ENCODE data around the gene OR10H2.
"Not testable (repeated sequence)": the region's sequence is repeated elsewhere in the genome, so short reads cannot be mapped to it uniquely, and the experiment has no call there.

Gene OR10H2

GRCh38 chr19:15758379-15758778 is 30.6 kb downstream of the OR10H2 start:
- Histone ChIP-seq H3K4me1 (ENCODE audit: control insufficient read depth in 1 of 2, insufficient read depth in 2 of 2, low read length in 2 of 2) (peaks cover 0 to 2% of the 10 kb centered on the region in 2 donors), H3K9me3 (ENCODE audit: control insufficient read depth in 1 of 2, low read length in 2 of 2) (no peaks in the 10 kb centered on the region), H3K4me3 (ENCODE audit: low read depth in 1 of 2, low read length in 2 of 2) (no peak overlapping the region), H3K36me3 (ENCODE audit: control insufficient read depth in 1 of 2, insufficient read depth in 2 of 2, low read length in 2 of 2) (no peaks in the 10 kb centered on the region), H3K9ac (ENCODE audit: low read depth in 1 of 2, low read length in 2 of 2) (no peak overlapping the region), H3K27me3 (ENCODE audit: control insufficient read depth in 1 of 2, insufficient read depth in 2 of 2, low read length in 2 of 2) (peaks cover 0 to 8% of the 10 kb centered on the region in 2 donors), H3K27ac (ENCODE audit: low read depth, low read length) (no peak overlapping the region)

- no peak overlapping the region for H3K9ac ChIP-seq (ENCODE audit: low read depth in 1 of 2, low read length in 2 of 2)
- no peaks in the 10 kb centered on the region for H3K9me3 ChIP-seq (ENCODE audit: control insufficient read depth in 1 of 2, low read length in 2 of 2)
- peaks cover 0 to 8% of the 10 kb centered on the region in 2 donors for H3K27me3 ChIP-seq (ENCODE audit: control insufficient read depth in 1 of 2, insufficient read depth in 2 of 2, low read length in 2 of 2)
- H3K4me3 ChIP-seq (ENCODE audit: low read depth in 1 of 2, low read length in 2 of 2), result no peak overlapping the region
- H3K4me1 ChIP-seq (ENCODE audit: control insufficient read depth in 1 of 2, insufficient read depth in 2 of 2, low read length in 2 of 2), result peaks cover 0 to 2% of the 10 kb centered on the region in 2 donors
- no peaks in the 10 kb centered on the region for H3K36me3 ChIP-seq (ENCODE audit: control insufficient read depth in 1 of 2, insufficient read depth in 2 of 2, low read length in 2 of 2)
- no peak overlapping the region for H3K27ac ChIP-seq (ENCODE audit: low read depth, low read length)
Measured at GRCh38 chr19:15759962-15760565, 32.2 kb downstream of the OR10H2 start.

DNA sequence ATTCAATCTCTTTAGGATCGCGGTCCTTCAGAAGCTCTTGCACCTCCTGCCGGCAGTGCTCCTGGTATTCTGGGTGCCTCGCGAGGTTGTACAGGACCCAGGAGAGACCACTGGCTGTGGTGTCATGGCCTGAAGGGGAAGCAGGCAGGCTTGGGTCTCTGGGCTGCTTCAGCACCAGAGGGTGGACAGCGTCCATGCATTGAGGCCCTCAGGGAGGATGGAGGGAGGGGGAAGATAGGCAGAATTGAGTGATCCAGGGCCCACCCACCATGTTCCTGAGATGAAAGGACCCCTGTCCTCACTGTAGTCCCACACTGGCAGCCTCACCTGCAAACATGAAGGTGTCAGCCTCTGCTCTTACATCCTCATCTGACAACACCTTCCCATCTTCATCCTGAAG is 41.8 kb downstream of the OR10H2 start:
- H3K9me3 ChIP-seq (ENCODE audit: control insufficient read depth in 1 of 2, low read length in 2 of 2), result no peaks in the 10 kb centered on the region
- no peak overlapping the region for H3K4me3 ChIP-seq (ENCODE audit: low read depth in 1 of 2, low read length in 2 of 2)
- no peak overlapping the region for H3K27ac ChIP-seq (ENCODE audit: low read depth, low read length)
- no peak overlapping the region for H3K9ac ChIP-seq (ENCODE audit: low read depth in 1 of 2, low read length in 2 of 2)
- no peaks in the 10 kb centered on the region for H3K4me1 ChIP-seq (ENCODE audit: control insufficient read depth in 1 of 2, insufficient read depth in 2 of 2, low read length in 2 of 2)
- no peaks in the 10 kb centered on the region for H3K36me3 ChIP-seq (ENCODE audit: control insufficient read depth in 1 of 2, insufficient read depth in 2 of 2, low read length in 2 of 2)
- no peaks in the 10 kb centered on the region for H3K27me3 ChIP-seq (ENCODE audit: control insufficient read depth in 1 of 2, insufficient read depth in 2 of 2, low read length in 2 of 2)

GRCh38 chr19:15774159-15774558 is 46.3 kb downstream of the OR10H2 start:
- not testable (repeated sequence) for H3K9ac ChIP-seq (ENCODE audit: low read depth in 1 of 2, low read length in 2 of 2); H3K36me3 ChIP-seq (ENCODE audit: control insufficient read depth in 1 of 2, insufficient read depth in 2 of 2, low read length in 2 of 2); H3K27ac ChIP-seq (ENCODE audit: low read depth, low read length); H3K27me3 ChIP-seq (ENCODE audit: control insufficient read depth in 1 of 2, insufficient read depth in 2 of 2, low read length in 2 of 2); H3K4me3 ChIP-seq (ENCODE audit: low read depth in 1 of 2, low read length in 2 of 2); H3K9me3 ChIP-seq (ENCODE audit: control insufficient read depth in 1 of 2, low read length in 2 of 2); H3K4me1 ChIP-seq (ENCODE audit: control insufficient read depth in 1 of 2, insufficient read depth in 2 of 2, low read length in 2 of 2)

DNA sequence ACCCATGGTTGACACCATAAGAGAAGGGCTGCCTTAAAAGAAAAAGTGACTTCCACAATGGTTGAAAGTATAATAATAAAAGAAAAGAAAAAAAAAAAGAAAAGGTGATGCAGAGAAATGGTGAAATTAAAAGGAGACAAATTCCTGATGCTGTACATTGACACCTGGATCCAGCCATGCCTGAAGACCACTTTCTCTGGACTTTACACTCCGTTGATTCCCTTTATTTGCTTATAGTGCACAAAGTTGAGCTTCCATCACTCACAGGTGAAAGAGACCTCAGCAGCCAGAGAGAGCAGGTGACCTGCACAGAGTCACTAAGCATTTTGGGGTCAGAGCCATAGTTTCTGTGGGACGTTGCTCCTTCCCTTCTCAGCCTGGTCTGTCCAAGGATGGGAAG is 47.4 kb downstream of the OR10H2 start:
- Histone ChIP-seq H3K4me3 (ENCODE audit: low read depth in 1 of 2, low read length in 2 of 2) (no peak overlapping the region), H3K9ac (ENCODE audit: low read depth in 1 of 2, low read length in 2 of 2) (no peak overlapping the region), H3K9me3 (ENCODE audit: control insufficient read depth in 1 of 2, low read length in 2 of 2) (no peaks in the 10 kb centered on the region), H3K27ac (ENCODE audit: low read depth, low read length) (no peak overlapping the region), H3K36me3 (ENCODE audit: control insufficient read depth in 1 of 2, insufficient read depth in 2 of 2, low read length in 2 of 2) (no peaks in the 10 kb centered on the region), H3K27me3 (ENCODE audit: control insufficient read depth in 1 of 2, insufficient read depth in 2 of 2, low read length in 2 of 2) (no peaks in the 10 kb centered on the region), H3K4me1 (ENCODE audit: control insufficient read depth in 1 of 2, insufficient read depth in 2 of 2, low read length in 2 of 2) (peaks cover 2% of the 10 kb centered on the region in 2 donors)

DNA sequence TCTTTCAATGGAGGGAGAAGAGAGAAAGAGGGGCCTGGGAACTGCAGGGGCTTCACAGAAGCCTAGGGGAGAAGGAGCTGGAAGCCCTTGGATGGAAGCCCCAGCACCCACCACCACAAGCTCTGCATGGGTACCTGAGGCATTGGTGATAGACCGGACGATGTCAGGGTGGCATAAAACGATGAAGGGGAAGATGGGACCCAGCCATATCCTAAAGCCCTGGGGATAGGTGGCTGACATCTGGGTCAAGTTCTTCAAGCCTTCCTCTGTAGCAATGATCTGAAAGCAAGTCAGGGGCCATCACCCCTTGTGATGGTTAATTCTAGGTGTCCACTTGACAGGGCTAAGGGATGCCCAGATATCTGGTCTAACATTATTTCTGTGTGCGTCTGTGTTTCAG is 48.4 kb downstream of the OR10H2 start:
- Histone ChIP-seq H3K4me1 (ENCODE audit: control insufficient read depth in 1 of 2, insufficient read depth in 2 of 2, low read length in 2 of 2) (peaks cover 8 to 9% of the 10 kb centered on the region in 2 donors), H3K4me3 (ENCODE audit: low read depth in 1 of 2, low read length in 2 of 2) (no peak overlapping the region), H3K27ac (ENCODE audit: low read depth, low read length) (no peak overlapping the region), H3K9me3 (ENCODE audit: control insufficient read depth in 1 of 2, low read length in 2 of 2) (no peaks in the 10 kb centered on the region), H3K36me3 (ENCODE audit: control insufficient read depth in 1 of 2, insufficient read depth in 2 of 2, low read length in 2 of 2) (no peaks in the 10 kb centered on the region), H3K9ac (ENCODE audit: low read depth in 1 of 2, low read length in 2 of 2) (no peak overlapping the region), H3K27me3 (ENCODE audit: control insufficient read depth in 1 of 2, insufficient read depth in 2 of 2, low read length in 2 of 2) (no peaks in the 10 kb centered on the region)

- H3K36me3 ChIP-seq (ENCODE audit: control insufficient read depth in 1 of 2, insufficient read depth in 2 of 2, low read length in 2 of 2), result no peaks in the 10 kb centered on the region
- no peak overlapping the region for H3K9ac ChIP-seq (ENCODE audit: low read depth in 1 of 2, low read length in 2 of 2)
Measured at GRCh38 chr19:15776991-15777970, 49.5 kb downstream of the OR10H2 start.

More at GRCh38 chr19:15776991-15777970, 49.5 kb downstream of the OR10H2 start:
- Histone ChIP-seq H3K4me3 (ENCODE audit: low read depth in 1 of 2, low read length in 2 of 2) (no peak overlapping the region), H3K27ac (ENCODE audit: low read depth, low read length) (no peak overlapping the region), H3K27me3 (ENCODE audit: control insufficient read depth in 1 of 2, insufficient read depth in 2 of 2, low read length in 2 of 2) (no peaks in the 10 kb centered on the region), H3K9me3 (ENCODE audit: control insufficient read depth in 1 of 2, low read length in 2 of 2) (no peaks in the 10 kb centered on the region), H3K4me1 (ENCODE audit: control insufficient read depth in 1 of 2, insufficient read depth in 2 of 2, low read length in 2 of 2) (peaks cover 8 to 9% of the 10 kb centered on the region in 2 donors)

Measured in duodenal mucosa (tissue), 2 donors.